B cell (primary cell): Measurements from ENCODE around the gene IMMP2L. TPM values are rescaled to one million over a fixed set of nuclear protein-coding genes. Genes with fewer than 3 reads are reported as not detected.

Source experiments
- ATAC-seq: fragments of 200-7000 bp; cut with Tn5 transposase; one replicate; pipeline ENCODE4 v1.10.0; 2021; ENCODE audit warnings: low read depth, mild to moderate bottlenecking, moderate number of reproducible peaks, moderate library complexity
- CTCF ChIA-PET: fragments of 350-600 bp; sonication (Branson Sonifier 250); formaldehyde crosslinking; loops from one replicate; lab custom pipeline; 2021; ENCODE audit warnings: antibody characterized with exemption, inconsistent platforms; lab: Charles Lee
- POLR2A ChIA-PET: fragments of 350-600 bp; sonication (Branson Sonifier 250); formaldehyde crosslinking; loops from one replicate; lab custom pipeline; 2021; ENCODE audit warnings: antibody characterized with exemption; lab: Charles Lee
- DNase-seq: peaks from one replicate; pipeline ENCODE4 v3.0.0; 2013
- H2AFZ ChIP-seq: 2 replicates; pipeline ENCODE4 v1.6.1; 2012; ENCODE audit warnings: mild to moderate bottlenecking, low read depth, low read length; ENCODE audit not compliant: insufficient read depth, poor library complexity, severe bottlenecking
- H3K27ac ChIP-seq, 2 donors: 1 replicate in 1 of 2; 2 replicates in 1 of 2; pipeline ENCODE4 v1.5.1; 2012 to 2013; ENCODE audit warnings: low read length in 2 of 2, mild to moderate bottlenecking in 2 of 2, moderate library complexity in 1 of 2
- H3K27me3 ChIP-seq, 4 experiments: fragments of 200-600 bp in 1 of 4; sonication (generic) in 1 of 4; replicated peaks in 1 of 4; 1 replicate in 2 of 4; 2 replicates in 2 of 4; pipeline versions ENCODE4 v1.6.1 to v1.7.0; 2013 to 2016; ENCODE audit warnings: low read length in 3 of 4, mild to moderate bottlenecking in 2 of 4, mixed read lengths in 1 of 4, moderate library complexity in 1 of 4; ENCODE audit not compliant: insufficient read depth in 4 of 4, control insufficient read depth in 3 of 4; ENCODE audit errors: control extremely low read depth in 1 of 4
- H3K36me3 ChIP-seq, 2 experiments: replicated peaks in 1 of 2; 1 replicate in 1 of 2; 2 replicates in 1 of 2; pipeline versions ENCODE4 v1.6.1 to v1.7.1; 2013; ENCODE audit warnings: low read length in 1 of 2; ENCODE audit not compliant: insufficient read depth in 2 of 2, control insufficient read depth in 1 of 2; ENCODE audit errors: control extremely low read depth in 1 of 2, extremely low read depth in 1 of 2
- H3K4me1 ChIP-seq, 2 donors: fragments of 200-600 bp in 1 of 2; sonication (generic) in 1 of 2; 1 replicate in 1 of 2; 2 replicates in 1 of 2; pipeline versions ENCODE4 v1.5.1 to v1.6.1; 2013 to 2017; ENCODE audit warnings: low read length in 2 of 2; ENCODE audit not compliant: control insufficient read depth in 2 of 2, insufficient read depth in 2 of 2
- H3K4me2 ChIP-seq: replicated peaks from 2 replicates; pipeline ENCODE3; 2012; ENCODE audit warnings: mild to moderate bottlenecking, low read depth, low read length; ENCODE audit not compliant: poor library complexity, severe bottlenecking
- H3K4me3 ChIP-seq, 5 experiments: fragments of 200-600 bp in 1 of 5; sonication (generic) in 1 of 5; 1 replicate in 3 of 5; 2 replicates in 2 of 5; pipeline versions ENCODE4 v1.5.1 to v1.7.0; 2011 to 2016; ENCODE audit warnings: low read length in 4 of 5, mild to moderate bottlenecking in 4 of 5, low read depth in 2 of 5, control low read depth in 1 of 5, moderate library complexity in 1 of 5; ENCODE audit not compliant: insufficient read depth in 1 of 5; ENCODE audit errors: control extremely low read depth in 1 of 5, extremely low read depth in 1 of 5
- H3K79me2 ChIP-seq: fragments of 200-600 bp; sonication (generic); one replicate; pipeline ENCODE4 v1.6.0; 2016; ENCODE audit warnings: low read length; ENCODE audit not compliant: control insufficient read depth, insufficient read depth
- H3K9ac ChIP-seq: fragments of 200-600 bp; sonication (generic); 2 replicates; pipeline ENCODE4 v1.6.1; 2017; ENCODE audit warnings: mild to moderate bottlenecking, low read length, moderate library complexity
- H3K9me3 ChIP-seq, 3 donors: one replicate each; pipeline versions ENCODE4 v1.6.1 to v1.7.1; 2013; ENCODE audit warnings: low read length in 2 of 3; ENCODE audit not compliant: control insufficient read depth in 2 of 3, insufficient read depth in 1 of 3; ENCODE audit errors: control extremely low read depth in 1 of 3
- H4K20me1 ChIP-seq: 2 replicates; pipeline ENCODE4 v1.6.0; 2012; ENCODE audit warnings: mild to moderate bottlenecking, low read length; ENCODE audit not compliant: insufficient read depth, control insufficient read depth, poor library complexity, severe bottlenecking
- H3K27ac Mint-ChIP-seq: one replicate; pipeline ENCODE4 v1.8.0; 2021; ENCODE audit warnings: mixed read lengths
- H3K27me3 Mint-ChIP-seq: one replicate; pipeline ENCODE4 v1.8.0; 2021; ENCODE audit warnings: mixed read lengths
- H3K4me1 Mint-ChIP-seq: one replicate; pipeline ENCODE4 v1.8.0; 2021; ENCODE audit warnings: mixed read lengths
- H3K4me3 Mint-ChIP-seq: one replicate; pipeline ENCODE4 v1.8.0; 2021; ENCODE audit warnings: mixed read lengths
- H3K9me3 Mint-ChIP-seq: one replicate; pipeline ENCODE4 v1.8.0; 2022; ENCODE audit warnings: mixed read lengths; ENCODE audit not compliant: insufficient read depth
- CTCF ChIP-seq: fragments of 200-600 bp; IDR thresholded peaks from one replicate; pipeline ENCODE4 v1.8.0; 2022; ENCODE audit warnings: antibody characterized with exemption, mild to moderate bottlenecking
- EZH2 ChIP-seq: IDR thresholded peaks from 2 replicates; pipeline ENCODE4 v1.6.1; 2012; ENCODE audit warnings: borderline replicate concordance, low read depth, mild to moderate bottlenecking, moderate library complexity, low read length; ENCODE audit not compliant: insufficient read depth, poor library complexity, severe bottlenecking
- WGBS: methylation state at CpG from one replicate; pipeline ENCODE4 v1.1.5; 2013; ENCODE audit warnings: missing lambda C conversion rate; ENCODE audit not compliant: insufficient coverage; 5-methylcytosine and 5-hydroxymethylcytosine counted together
- intact Hi-C: fragments of 100-400 bp; cut with micrococcal nuclease; formaldehyde crosslinking; loops from one replicate; pipeline ENCODE4 v1.10.0; 2022
- polyA plus RNA-seq: library from polyadenylated mRNA; depleted of rRNA; stranded (reverse); fragments of >200 nt; gene quantifications from 2 replicates; pipeline ENCODE4 v1.2.3, GENCODE V29; 2012
- total RNA-seq, 2 donors: library from RNA; stranded (reverse); fragments of 120-200 nt in 1 of 2; gene quantifications; 1 replicate in 1 of 2; 2 replicates in 1 of 2; pipeline versions ENCODE4 v1.2.3 to v1.2.4, GENCODE V29; 2013 to 2022

IMMP2L gene
- total and polyA plus RNA-seq, 2 donors (not counting 1 experiment from before 2014, with no cell fraction given): 3.8 to 34.2 TPM

- H3K27ac Mint-ChIP-seq: no peak overlapping the region
- CTCF ChIA-PET: no interaction called here
- Histone ChIP-seq H3K4me3 (no peak overlapping the region), H3K4me2 (no peak overlapping the region), H4K20me1 (no peaks in the 10 kb centered on the region), H3K9ac (no peak overlapping the region), H3K36me3 (no peaks in the 10 kb centered on the region), H3K9me3 (no peaks in the 10 kb centered on the region), H3K79me2 (no peaks in the 10 kb centered on the region), H3K4me1 (no peaks in the 10 kb centered on the region), H3K27me3 (no peaks in the 10 kb centered on the region), H2AFZ (no peak overlapping the region), H3K27ac (no peak overlapping the region)
- H3K4me3 Mint-ChIP-seq: no peak overlapping the region
- no peak for TF ChIP-seq CTCF
- TF ChIP-seq EZH2: no peak
- POLR2A ChIA-PET: no interaction called here
- no peaks in the 10 kb centered on the region for H3K4me1 Mint-ChIP-seq
- no peak for DNase-seq
- H3K27me3 Mint-ChIP-seq: no peaks in the 10 kb centered on the region
- intact Hi-C loops: no loop called here
- 90% methylated on average over 2 of the region's 3 CpGs for WGBS
- ATAC-seq: no peak
- H3K9me3 Mint-ChIP-seq: no peaks in the 10 kb centered on the region
These were observed 639.4 kb downstream of the IMMP2L start for GRCh38 chr7:110922906-110923305.

GRCh38 chr7:110921595-110922151 lies 640.6 kb downstream of the IMMP2L start:
- no peak overlapping the region for H2AFZ ChIP-seq
- POLR2A ChIA-PET: no interaction called here

More at GRCh38 chr7:110921595-110922151, 640.6 kb downstream of the IMMP2L start:
- ATAC-seq: no peak
- H3K9me3 Mint-ChIP-seq: no peaks in the 10 kb centered on the region
- H3K4me3 ChIP-seq: no peak overlapping the region
- H3K27me3 ChIP-seq: no peaks in the 10 kb centered on the region
- H3K36me3 ChIP-seq: no peaks in the 10 kb centered on the region
- H3K4me1 ChIP-seq: no peaks in the 10 kb centered on the region
- no peaks in the 10 kb centered on the region for H3K27me3 Mint-ChIP-seq
- TF ChIP-seq CTCF (no peak), EZH2 (no peak)
- H3K9ac ChIP-seq: no peak overlapping the region
- no peak overlapping the region for H3K27ac Mint-ChIP-seq
- no peak overlapping the region for H3K27ac ChIP-seq
- H3K4me2 ChIP-seq: no peak overlapping the region
- CTCF ChIA-PET: no interaction called here
- no peak overlapping the region for H3K4me3 Mint-ChIP-seq
- no peaks in the 10 kb centered on the region for H3K79me2 ChIP-seq
- no peaks in the 10 kb centered on the region for H3K4me1 Mint-ChIP-seq
- DNase-seq: no peak
- H4K20me1 ChIP-seq: no peaks in the 10 kb centered on the region
- H3K9me3 ChIP-seq: no peaks in the 10 kb centered on the region
- intact Hi-C loops: no loop called here
